22Rv1 (cell line): ENCODE measurements around the gene SPINK4.

ENCODE experiments used
- H3K27ac ChIP-seq: fragments of 450-650 bp; 2 replicates; pipeline ENCODE4 v1.5.1; 2017
- ZFX ChIP-seq: fragments of 450-650 bp; IDR thresholded peaks from 2 replicates; pipeline ENCODE4 v1.6.1; 2017; ENCODE audit warnings: antibody characterized with exemption, borderline replicate concordance
- TF ChIP-seq, protein P1 (sequence below): fragments of 450-650 bp; IDR thresholded peaks from 2 replicates; pipeline ENCODE4 v1.5.1; 2017; ENCODE audit warnings: mild to moderate bottlenecking

Gene SPINK4

DNA sequence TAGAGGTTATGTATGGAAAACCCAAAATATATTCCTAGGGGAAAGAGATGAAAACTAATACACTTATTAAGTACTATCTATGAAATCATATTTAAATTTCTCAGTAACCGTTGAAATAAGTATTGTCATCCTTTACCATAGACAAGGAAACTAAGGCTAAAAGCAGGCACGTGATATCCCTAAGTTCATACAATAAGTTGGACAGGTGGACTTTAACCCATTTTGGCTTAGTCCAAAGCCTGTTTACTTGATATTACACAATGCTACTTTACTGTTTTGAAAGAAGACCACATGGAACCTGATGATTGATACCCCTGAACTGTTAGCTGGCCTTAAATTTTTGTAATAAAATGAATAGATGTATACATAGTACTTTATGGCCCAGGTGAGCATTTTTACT is 53.8 kb downstream of the SPINK4 start:
- TF ChIP-seq, protein P1, sequence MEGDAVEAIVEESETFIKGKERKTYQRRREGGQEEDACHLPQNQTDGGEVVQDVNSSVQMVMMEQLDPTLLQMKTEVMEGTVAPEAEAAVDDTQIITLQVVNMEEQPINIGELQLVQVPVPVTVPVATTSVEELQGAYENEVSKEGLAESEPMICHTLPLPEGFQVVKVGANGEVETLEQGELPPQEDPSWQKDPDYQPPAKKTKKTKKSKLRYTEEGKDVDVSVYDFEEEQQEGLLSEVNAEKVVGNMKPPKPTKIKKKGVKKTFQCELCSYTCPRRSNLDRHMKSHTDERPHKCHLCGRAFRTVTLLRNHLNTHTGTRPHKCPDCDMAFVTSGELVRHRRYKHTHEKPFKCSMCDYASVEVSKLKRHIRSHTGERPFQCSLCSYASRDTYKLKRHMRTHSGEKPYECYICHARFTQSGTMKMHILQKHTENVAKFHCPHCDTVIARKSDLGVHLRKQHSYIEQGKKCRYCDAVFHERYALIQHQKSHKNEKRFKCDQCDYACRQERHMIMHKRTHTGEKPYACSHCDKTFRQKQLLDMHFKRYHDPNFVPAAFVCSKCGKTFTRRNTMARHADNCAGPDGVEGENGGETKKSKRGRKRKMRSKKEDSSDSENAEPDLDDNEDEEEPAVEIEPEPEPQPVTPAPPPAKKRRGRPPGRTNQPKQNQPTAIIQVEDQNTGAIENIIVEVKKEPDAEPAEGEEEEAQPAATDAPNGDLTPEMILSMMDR, result no peak
- TF ChIP-seq ZFX, result no peak
- no peak overlapping the region for H3K27ac ChIP-seq

DNA sequence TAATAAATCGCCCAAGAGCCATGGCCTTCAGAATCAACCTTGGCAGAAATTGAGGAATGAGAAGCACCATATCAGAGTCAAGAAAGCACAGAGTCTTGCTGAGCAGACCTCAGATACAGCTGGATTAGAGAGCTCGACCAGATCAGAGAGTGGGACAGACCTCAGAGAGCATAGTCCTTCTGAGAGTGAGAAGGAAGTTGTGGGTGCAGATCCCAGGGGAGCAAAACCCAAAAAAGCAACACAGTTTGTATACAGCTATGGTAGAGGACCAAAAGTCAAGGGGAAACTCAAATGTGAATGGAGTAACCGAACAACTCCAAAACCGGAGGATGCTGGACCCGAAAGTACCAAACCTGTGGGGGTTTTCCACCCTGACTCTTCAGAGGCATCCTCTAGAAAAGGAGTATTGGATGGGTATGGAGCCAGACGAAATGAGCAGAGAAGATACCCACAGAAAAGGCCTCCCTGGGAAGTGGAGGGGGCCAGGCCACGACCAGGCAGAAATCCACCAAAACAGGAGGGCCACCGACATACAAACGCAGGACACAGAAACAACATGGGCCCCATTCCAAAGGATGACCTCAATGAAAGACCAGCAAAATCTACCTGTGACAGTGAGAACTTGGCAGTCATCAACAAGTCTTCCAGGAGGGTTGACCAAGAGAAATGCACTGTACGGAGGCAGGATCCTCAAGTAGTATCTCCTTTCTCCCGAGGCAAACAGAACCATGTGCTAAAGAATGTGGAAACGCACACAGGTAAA is 54.9 kb downstream of the SPINK4 start:
- TF ChIP-seq, protein P1, result no peak
- TF ChIP-seq ZFX, result no peak
- H3K27ac ChIP-seq, result no peak overlapping the region

DNA sequence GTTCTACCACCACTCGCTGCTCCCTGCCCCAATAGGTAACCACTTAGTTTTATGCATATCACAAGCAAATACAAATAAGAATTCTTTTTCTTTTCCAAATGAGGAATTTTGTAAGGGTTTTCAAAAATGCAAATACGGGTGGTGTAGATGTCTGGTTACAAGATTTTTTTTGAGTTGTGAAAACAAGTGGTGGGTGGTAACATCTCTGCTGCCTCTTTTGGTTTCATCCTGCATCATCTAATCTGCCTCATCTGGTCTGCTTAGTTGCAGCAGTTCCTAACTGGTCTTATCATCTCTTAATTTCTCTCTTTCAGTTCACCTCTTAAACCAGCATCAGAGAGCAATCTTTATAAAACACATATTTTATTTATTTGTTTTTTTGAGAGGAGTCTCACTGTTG is 55.6 kb downstream of the SPINK4 start:
- TF ChIP-seq, protein P1, result no peak
- no peak for TF ChIP-seq ZFX
- H3K27ac ChIP-seq, result no peak overlapping the region

DNA sequence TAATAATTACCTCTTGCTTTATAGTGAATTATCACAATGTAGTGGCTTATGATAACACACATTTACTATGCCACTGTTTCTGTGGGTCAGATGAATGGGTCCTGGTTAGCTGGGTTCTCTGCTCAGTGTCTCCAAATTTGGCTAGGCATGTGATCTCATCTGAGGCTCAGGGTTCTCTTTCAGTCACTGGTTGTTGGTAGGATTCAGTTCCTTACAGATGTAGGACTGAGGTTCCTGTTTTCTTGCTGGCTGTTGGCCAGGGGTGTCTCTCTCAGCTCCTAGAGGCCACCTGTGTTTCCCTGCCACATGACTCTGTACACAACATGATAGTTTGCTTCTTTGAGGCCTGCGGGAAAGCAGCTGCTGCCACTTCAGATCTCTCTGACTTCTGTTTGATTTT is 57.5 kb downstream of the SPINK4 start:
- TF ChIP-seq, protein P1, result no peak
- TF ChIP-seq ZFX, result no peak
- H3K27ac ChIP-seq, result no peak overlapping the region
